Loucy (cell line): ENCODE results near the gene ELMO3.

ENCODE experiments used
- H2AFZ ChIP-seq: fragments of 200-600 bp; sonication (generic); 2 replicates; pipeline ENCODE4 v1.6.0; 2016; ENCODE audit warnings: antibody characterized with exemption, mild to moderate bottlenecking, low read length, moderate library complexity
- H3F3A ChIP-seq: fragments of 200-600 bp; 2 replicates; pipeline ENCODE4 v1.6.0; 2016; ENCODE audit warnings: antibody characterized with exemption, low read depth, mild to moderate bottlenecking
- H3K27me3 ChIP-seq: fragments of 200-600 bp; sonication (generic); 2 replicates; pipeline ENCODE4 v1.6.1; 2014; ENCODE audit warnings: low read length, mild to moderate bottlenecking; ENCODE audit not compliant: insufficient read depth, poor library complexity, severe bottlenecking
- H3K36me3 ChIP-seq: fragments of 200-600 bp; sonication (generic); 2 replicates; pipeline ENCODE4 v1.6.1; 2016; ENCODE audit warnings: low read length; ENCODE audit not compliant: insufficient read depth
- H3K4me1 ChIP-seq: fragments of 200-600 bp; sonication (generic); 2 replicates; pipeline ENCODE4 v1.5.1; 2014; ENCODE audit warnings: low read length, mild to moderate bottlenecking; ENCODE audit not compliant: insufficient read depth, poor library complexity, severe bottlenecking
- H3K4me2 ChIP-seq: fragments of 200-600 bp; sonication (generic); 2 replicates; pipeline ENCODE4 v1.6.0; 2014; ENCODE audit warnings: antibody characterized with exemption, low read length, low read depth, mild to moderate bottlenecking; ENCODE audit not compliant: poor library complexity, severe bottlenecking
- H3K4me3 ChIP-seq: fragments of 200-600 bp; sonication (generic); 2 replicates; pipeline ENCODE4 v1.5.1; 2014; ENCODE audit warnings: low read length, mild to moderate bottlenecking, mixed read lengths; ENCODE audit not compliant: poor library complexity, severe bottlenecking
- H3K79me2 ChIP-seq: fragments of 200-600 bp; sonication (generic); 2 replicates; pipeline ENCODE4 v1.6.1; 2014; ENCODE audit warnings: low read length; ENCODE audit not compliant: insufficient read depth
- H3K9ac ChIP-seq: fragments of 200-600 bp; sonication (generic); 2 replicates; pipeline ENCODE4 v1.6.0; 2014; ENCODE audit warnings: mild to moderate bottlenecking, low read depth, low read length, moderate library complexity; ENCODE audit not compliant: poor library complexity, severe bottlenecking
- H3K9me2 ChIP-seq: fragments of 200-600 bp; sonication (generic); replicated peaks from 2 replicates; pipeline ENCODE4 v1.6.1; 2016; ENCODE audit warnings: low read depth, low read length, mixed read lengths
- H3K9me3 ChIP-seq: fragments of 200-600 bp; sonication (generic); 2 replicates; pipeline ENCODE4 v1.6.1; 2014; ENCODE audit warnings: mild to moderate bottlenecking, antibody characterized with exemption, low read length, low read depth; ENCODE audit not compliant: insufficient read depth
- H4K20me1 ChIP-seq: fragments of 200-600 bp; sonication (generic); 2 replicates; pipeline ENCODE4 v1.6.0; 2014; ENCODE audit warnings: antibody characterized with exemption, low read length, mild to moderate bottlenecking; ENCODE audit not compliant: insufficient read depth, poor library complexity, severe bottlenecking
- EZH2phosphoT487 ChIP-seq: fragments of 200-600 bp; IDR thresholded peaks from 2 replicates; pipeline ENCODE4 v1.6.1; 2018; ENCODE audit warnings: antibody characterized with exemption, mild to moderate bottlenecking, moderate library complexity, borderline replicate concordance
- TF ChIP-seq, protein P1 (sequence below): fragments of 200-600 bp; sonication (generic); conservative IDR thresholded peaks from 2 replicates; pipeline ENCODE4 v1.5.1; 2014; ENCODE audit warnings: mild to moderate bottlenecking, antibody characterized with exemption, low read length

The ELMO3 gene

DNA sequence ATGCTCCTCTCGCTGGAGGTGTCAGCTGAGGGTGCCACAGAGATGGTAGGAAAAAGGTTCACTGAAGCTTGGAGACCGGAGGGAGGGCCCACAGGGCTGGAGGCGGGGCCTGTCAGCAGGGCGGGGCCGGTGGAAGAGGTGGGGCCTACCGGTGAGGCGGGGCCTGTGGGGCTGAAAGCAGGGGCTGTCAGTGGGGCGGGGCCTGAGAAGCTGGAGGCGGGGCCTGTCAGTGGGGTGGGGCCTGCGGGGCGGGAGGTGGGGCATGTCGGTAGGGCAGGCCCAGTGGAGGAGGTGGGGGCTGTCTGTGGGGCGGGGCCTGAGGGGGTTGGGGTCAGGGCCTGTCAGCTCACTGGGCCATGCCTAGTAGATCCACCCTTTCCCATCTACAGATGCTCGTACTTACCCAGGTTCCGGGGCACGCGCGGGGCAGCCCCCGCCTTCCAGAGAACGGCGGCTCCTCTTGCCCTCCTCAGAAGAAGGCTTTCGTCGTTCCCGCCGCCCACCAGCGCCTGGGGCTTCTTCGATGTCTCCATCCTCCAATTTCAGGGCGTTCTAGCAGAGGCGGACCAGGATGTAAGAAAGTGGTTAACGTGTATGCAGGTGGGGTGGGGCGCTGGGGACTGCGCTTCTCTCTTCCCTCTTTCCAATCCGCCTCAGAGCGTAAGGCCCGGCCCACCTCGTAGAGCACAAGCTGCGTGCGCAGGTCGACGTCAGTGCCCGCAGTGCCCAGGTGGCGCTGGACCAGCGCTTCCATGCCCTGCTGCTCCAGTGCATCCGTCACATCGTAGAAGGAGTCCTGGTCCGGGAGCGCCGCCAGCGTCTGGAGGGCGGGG, 37.8 kb downstream of the ELMO3 start:
- no peaks in the 10 kb centered on the region for H3K9me2 ChIP-seq
- H3K4me1 ChIP-seq, result peaks cover 10% of the 10 kb centered on the region
- H3K36me3 ChIP-seq, result peaks cover 40% of the 10 kb centered on the region; the same call in 1 of the 2 replicates
- no peaks in the 10 kb centered on the region for H3F3A ChIP-seq
- TF ChIP-seq, protein P1, sequence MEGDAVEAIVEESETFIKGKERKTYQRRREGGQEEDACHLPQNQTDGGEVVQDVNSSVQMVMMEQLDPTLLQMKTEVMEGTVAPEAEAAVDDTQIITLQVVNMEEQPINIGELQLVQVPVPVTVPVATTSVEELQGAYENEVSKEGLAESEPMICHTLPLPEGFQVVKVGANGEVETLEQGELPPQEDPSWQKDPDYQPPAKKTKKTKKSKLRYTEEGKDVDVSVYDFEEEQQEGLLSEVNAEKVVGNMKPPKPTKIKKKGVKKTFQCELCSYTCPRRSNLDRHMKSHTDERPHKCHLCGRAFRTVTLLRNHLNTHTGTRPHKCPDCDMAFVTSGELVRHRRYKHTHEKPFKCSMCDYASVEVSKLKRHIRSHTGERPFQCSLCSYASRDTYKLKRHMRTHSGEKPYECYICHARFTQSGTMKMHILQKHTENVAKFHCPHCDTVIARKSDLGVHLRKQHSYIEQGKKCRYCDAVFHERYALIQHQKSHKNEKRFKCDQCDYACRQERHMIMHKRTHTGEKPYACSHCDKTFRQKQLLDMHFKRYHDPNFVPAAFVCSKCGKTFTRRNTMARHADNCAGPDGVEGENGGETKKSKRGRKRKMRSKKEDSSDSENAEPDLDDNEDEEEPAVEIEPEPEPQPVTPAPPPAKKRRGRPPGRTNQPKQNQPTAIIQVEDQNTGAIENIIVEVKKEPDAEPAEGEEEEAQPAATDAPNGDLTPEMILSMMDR, result no peak
- TF ChIP-seq EZH2phosphoT487, result no peak
- no peaks in the 10 kb centered on the region for H3K27me3 ChIP-seq
- no peak overlapping the region for H2AFZ ChIP-seq
- no peaks in the 10 kb centered on the region for H3K9me3 ChIP-seq
- peaks cover 12% of the 10 kb centered on the region; the same call in 1 of the 2 replicates for H3K79me2 ChIP-seq
- H3K9ac ChIP-seq, result no peak overlapping the region
- H3K4me2 ChIP-seq, result no peak overlapping the region
- no peak overlapping the region for H3K4me3 ChIP-seq
- no peaks in the 10 kb centered on the region for H4K20me1 ChIP-seq

DNA sequence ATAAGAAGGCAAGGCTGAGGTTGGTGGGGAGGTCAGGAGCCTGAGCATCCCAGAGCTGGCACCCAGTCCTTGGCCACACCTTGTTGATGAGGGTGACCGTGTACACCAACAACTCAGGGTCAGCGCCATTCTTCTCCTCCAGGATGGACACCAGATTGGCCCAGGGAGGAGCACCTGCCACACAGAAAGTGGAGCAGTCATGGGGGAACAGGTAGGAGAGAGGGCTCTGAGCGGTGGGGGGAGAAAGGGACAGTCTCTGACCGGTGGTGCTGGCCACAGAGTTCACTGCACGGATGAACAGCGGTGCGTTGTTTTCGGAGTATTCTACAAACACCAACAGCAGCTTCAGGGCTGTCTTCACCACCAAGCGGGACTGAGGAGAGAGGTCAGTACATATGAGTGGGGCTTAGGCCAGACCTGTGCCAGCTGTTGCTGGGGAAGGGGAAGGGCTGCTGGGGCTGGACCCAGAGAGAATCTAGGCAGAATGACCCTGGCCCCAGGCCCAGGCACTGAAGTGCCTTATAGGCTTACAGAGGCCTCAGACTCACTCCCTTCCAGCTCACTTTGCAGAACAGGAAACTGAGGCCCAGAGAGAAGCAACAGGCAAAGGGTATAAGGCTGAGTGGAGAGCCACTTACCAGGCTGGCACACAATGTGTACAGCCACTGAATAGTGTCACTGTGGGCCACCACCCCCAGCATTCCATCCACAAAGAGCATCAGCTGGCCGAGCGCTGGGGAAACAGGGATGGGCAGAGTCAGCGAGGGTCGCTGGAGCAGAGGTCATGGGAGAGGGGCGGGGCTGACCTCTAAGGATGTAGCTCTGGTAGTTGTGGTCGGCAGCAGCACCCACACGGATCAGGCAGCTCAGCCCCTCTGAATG, 38.7 kb downstream of the ELMO3 start:
- H3K4me3 ChIP-seq, result no peak overlapping the region
- no peaks in the 10 kb centered on the region for H3K9me2 ChIP-seq
- peaks cover 39% of the 10 kb centered on the region; the same call in 1 of the 2 replicates for H3K36me3 ChIP-seq
- H3K9ac ChIP-seq, result no peak overlapping the region
- H3K4me1 ChIP-seq, result peaks cover 19% of the 10 kb centered on the region
- H3K27me3 ChIP-seq, result no peaks in the 10 kb centered on the region
- peaks cover 20% of the 10 kb centered on the region; the same call in 1 of the 2 replicates for H3K79me2 ChIP-seq
- no peaks in the 10 kb centered on the region for H3F3A ChIP-seq
- no peaks in the 10 kb centered on the region for H4K20me1 ChIP-seq
- H3K4me2 ChIP-seq, result no peak overlapping the region
- TF ChIP-seq, protein P1, result no peak
- TF ChIP-seq EZH2phosphoT487, result no peak
- no peak overlapping the region for H2AFZ ChIP-seq
- H3K9me3 ChIP-seq, result no peaks in the 10 kb centered on the region

DNA sequence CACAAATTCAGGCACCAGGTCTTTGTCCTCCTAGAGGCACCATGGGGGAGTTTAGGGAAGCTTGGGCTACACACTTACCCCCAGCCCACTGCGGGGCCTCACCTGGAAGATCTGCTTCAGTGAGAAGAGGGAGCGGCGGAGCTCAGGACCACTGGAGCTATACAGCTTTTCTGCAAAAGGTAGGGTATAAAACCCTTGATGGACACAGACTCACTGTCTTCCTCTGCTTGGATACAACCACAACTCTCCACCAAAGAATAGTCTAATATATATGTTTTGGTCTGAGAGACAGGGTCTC, 39.3 kb downstream of the ELMO3 start:
- Histone ChIP-seq H3K9me3 (no peaks in the 10 kb centered on the region), H2AFZ (no peak overlapping the region), H3F3A (no peaks in the 10 kb centered on the region), H3K4me2 (no peak overlapping the region), H3K27me3 (no peaks in the 10 kb centered on the region), H3K36me3 (peaks cover 37% of the 10 kb centered on the region; the same call in 1 of the 2 replicates), H3K4me3 (no peak overlapping the region), H3K9ac (no peak overlapping the region), H3K4me1 (peaks cover 22% of the 10 kb centered on the region), H4K20me1 (no peaks in the 10 kb centered on the region), H3K9me2 (no peaks in the 10 kb centered on the region), H3K79me2 (peaks cover 24% of the 10 kb centered on the region; the same call in 1 of the 2 replicates)
- TF ChIP-seq, protein P1, result no peak
- TF ChIP-seq EZH2phosphoT487, result no peak
